Pons (tissue), 1 donor: ENCODE results near the gene TRAPPC3.
A peak's percentile ranks its signal among the peaks of the same experiment; 100 is the strongest.

ENCODE experiments used
- DNase-seq: peaks from one replicate; pipeline ENCODE4 v3.0.0-alpha.2; 2016; ENCODE audit warnings: low spot score

TRAPPC3 gene

GRCh38 chr1:36151134-36151844, 2.0 kb upstream of the TRAPPC3 start:
- DNase-seq, result no peak

- DNase-seq, result peak; percentile 91
Observed at GRCh38 chr1:36150296-36151133, 1.2 kb upstream of the TRAPPC3 start.

- DNase-seq, result no peak
Observed at GRCh38 chr1:36149973-36150295, 648 bp upstream of the TRAPPC3 start.

GRCh38 chr1:36148821-36149236, 457 bp downstream of the TRAPPC3 start:
- DNase-seq, result no peak

GRCh38 chr1:36144413-36144812, 4.9 kb downstream of the TRAPPC3 start:
- no peak for DNase-seq

GRCh38 chr1:36143424-36143823, 5.9 kb downstream of the TRAPPC3 start:
- DNase-seq, result no peak

- peak; percentile 75 for DNase-seq
Observed at GRCh38 chr1:36142121-36142520, 7.2 kb downstream of the TRAPPC3 start.

GRCh38 chr1:36139521-36139920, 9.8 kb downstream of the TRAPPC3 start:
- no peak for DNase-seq

GRCh38 chr1:36137776-36138175, 11.5 kb downstream of the TRAPPC3 start:
- no peak for DNase-seq

GRCh38 chr1:36137226-36137625, 12.1 kb downstream of the TRAPPC3 start:
- no peak for DNase-seq

GRCh38 chr1:36136535-36136934, 12.8 kb downstream of the TRAPPC3 start:
- no peak for DNase-seq

- no peak for DNase-seq
Observed at GRCh38 chr1:36135796-36136195, 13.5 kb downstream of the TRAPPC3 start.

- DNase-seq, result no peak
Observed at GRCh38 chr1:36135330-36135667, 14.0 kb downstream of the TRAPPC3 start.

- peak; percentile 67 for DNase-seq
Observed at GRCh38 chr1:36134505-36135329, 14.6 kb downstream of the TRAPPC3 start.

- DNase-seq, result no peak
Observed at GRCh38 chr1:36134031-36134430, 15.3 kb downstream of the TRAPPC3 start.

- no peak for DNase-seq
Observed at GRCh38 chr1:36133484-36133883, 15.8 kb downstream of the TRAPPC3 start.

- no peak for DNase-seq
Observed at GRCh38 chr1:36132029-36132428, 17.3 kb downstream of the TRAPPC3 start.

GRCh38 chr1:36128905-36129206, 20.4 kb downstream of the TRAPPC3 start:
- no peak for DNase-seq

- DNase-seq, result no peak
Observed at GRCh38 chr1:36128126-36128904, 21.0 kb downstream of the TRAPPC3 start.

- no peak for DNase-seq
Observed at GRCh38 chr1:36126797-36127500, 22.3 kb downstream of the TRAPPC3 start.

GRCh38 chr1:36126005-36126716, 23.1 kb downstream of the TRAPPC3 start:
- no peak for DNase-seq
